SU-DHL-6 (cell line): Measurements from ENCODE around the gene TH.

ENCODE experiments used
- H2AFZ ChIP-seq: fragments of 200-600 bp; sonication (generic); 2 replicates; pipeline ENCODE4 v1.6.1; 2014; ENCODE audit warnings: low read depth, mild to moderate bottlenecking, moderate library complexity, mixed read lengths, antibody characterized with exemption, low read length; ENCODE audit not compliant: severe bottlenecking
- H3F3A ChIP-seq: fragments of 200-600 bp; shearing (Covaris generic); 2 replicates; pipeline ENCODE4 v1.6.0; 2016; ENCODE audit warnings: antibody characterized with exemption, mild to moderate bottlenecking; ENCODE audit not compliant: insufficient read depth
- H3K27ac ChIP-seq: fragments of 200-600 bp; sonication (generic); 2 replicates; pipeline ENCODE4 v1.5.1; 2016; ENCODE audit warnings: low read depth, mild to moderate bottlenecking, low read length, moderate library complexity, mixed read lengths
- H3K27me3 ChIP-seq: fragments of 200-600 bp; sonication (generic), shearing (Covaris generic); 2 replicates; pipeline ENCODE4 v1.6.0; 2014; ENCODE audit warnings: mild to moderate bottlenecking, low read length
- H3K36me3 ChIP-seq: fragments of 200-600 bp; sonication (generic); 2 replicates; pipeline ENCODE4 v1.6.1; 2014; ENCODE audit warnings: mild to moderate bottlenecking, low read length, mixed read lengths
- H3K4me2 ChIP-seq: fragments of 300-600, 200-600 bp; shearing (Covaris generic), sonication (generic); 2 replicates; pipeline ENCODE4 v1.6.0; 2014; ENCODE audit warnings: low read length, low read depth, mild to moderate bottlenecking; ENCODE audit not compliant: poor library complexity, severe bottlenecking
- H3K4me3 ChIP-seq: fragments of 200-600 bp; sonication (generic); 2 replicates; pipeline ENCODE4 v1.5.1; 2014; ENCODE audit warnings: antibody characterized with exemption, low read length, mild to moderate bottlenecking, mixed read lengths; ENCODE audit not compliant: insufficient read depth, poor library complexity, severe bottlenecking
- H3K79me2 ChIP-seq: fragments of 200-600 bp; sonication (generic); 2 replicates; pipeline ENCODE4 v1.6.1; 2014; ENCODE audit warnings: mild to moderate bottlenecking, low read length, moderate library complexity; ENCODE audit not compliant: insufficient read depth
- H3K9ac ChIP-seq: fragments of 200-600 bp; sonication (generic); 2 replicates; pipeline ENCODE4 v1.7.0; 2014; ENCODE audit warnings: mild to moderate bottlenecking, low read length
- H3K9me2 ChIP-seq: fragments of 200-600 bp; sonication (generic); replicated peaks from 2 replicates; pipeline ENCODE4 v1.6.1; 2014; ENCODE audit warnings: low read length; ENCODE audit not compliant: insufficient read depth
- H3K9me3 ChIP-seq: fragments of 200-600 bp; sonication (generic); 2 replicates; pipeline ENCODE4 v1.6.1; 2014; ENCODE audit warnings: low read length, mixed read lengths; ENCODE audit not compliant: insufficient read depth
- H4K20me1 ChIP-seq: fragments of 200-600 bp; sonication (generic); 2 replicates; pipeline ENCODE4 v1.6.1; 2014; ENCODE audit warnings: low read depth, mild to moderate bottlenecking, antibody characterized with exemption, low read length, moderate library complexity, mixed read lengths
- EZH2phosphoT487 ChIP-seq: fragments of 200-600 bp; sonication (generic), shearing (Covaris generic); conservative IDR thresholded peaks from 2 replicates; pipeline ENCODE4 v1.6.1; 2018; ENCODE audit warnings: mild to moderate bottlenecking, antibody characterized with exemption, low read length, moderate library complexity, mixed read lengths
- TF ChIP-seq, protein P1 (sequence below): fragments of 200-600 bp; sonication (generic); IDR thresholded peaks from one replicate; pipeline ENCODE4 v1.5.1; 2017; ENCODE audit warnings: antibody characterized with exemption, mild to moderate bottlenecking, low read length, moderate library complexity; ENCODE audit not compliant: insufficient read depth, poor library complexity, severe bottlenecking

The TH gene

DNA sequence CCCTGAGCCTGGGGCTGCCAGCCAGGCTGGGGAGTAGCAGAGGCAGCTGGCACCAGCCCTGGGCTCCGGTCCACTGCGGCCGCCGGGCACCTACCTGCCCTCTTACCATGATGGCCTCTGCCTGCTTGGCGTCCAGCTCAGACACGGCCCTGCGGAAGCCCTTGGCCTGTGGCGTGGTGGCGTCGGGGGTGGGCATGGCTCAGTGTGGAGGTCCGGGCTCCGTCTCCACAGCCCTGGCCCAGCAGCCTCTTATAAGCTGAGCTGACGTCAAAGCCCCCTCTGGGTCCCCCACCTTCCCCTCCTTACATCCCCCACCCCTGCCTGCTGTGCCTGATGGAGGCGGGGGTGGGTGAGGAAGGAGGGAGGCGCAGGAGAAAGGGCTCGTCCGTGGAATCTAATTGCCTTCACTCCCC is at the start of gene TH:
Gene TH, minus strand, starts transcription at position 225 of the 413 bp plus-strand sequence. Its CDS starts 29 bp downstream, at position 196.
- Histone ChIP-seq H3K27me3 (no peaks in the 10 kb centered on the region), H3K9me2 (no peaks in the 10 kb centered on the region), H3K27ac (no peak within 1 kb of the TSS), H3K9ac (no peak within 1 kb of the TSS), H4K20me1 (no peaks in the 10 kb centered on the region), H3K9me3 (no peaks in the 10 kb centered on the region), H3K4me3 (no peak within 1 kb of the TSS), H3K79me2 (no peaks in the 10 kb centered on the region), H3K4me2 (no peak within 1 kb of the TSS), H2AFZ (no peak within 1 kb of the TSS), H3F3A (no peaks in the 10 kb centered on the region), H3K36me3 (no peaks in the 10 kb centered on the region)
- TF ChIP-seq, protein P1, sequence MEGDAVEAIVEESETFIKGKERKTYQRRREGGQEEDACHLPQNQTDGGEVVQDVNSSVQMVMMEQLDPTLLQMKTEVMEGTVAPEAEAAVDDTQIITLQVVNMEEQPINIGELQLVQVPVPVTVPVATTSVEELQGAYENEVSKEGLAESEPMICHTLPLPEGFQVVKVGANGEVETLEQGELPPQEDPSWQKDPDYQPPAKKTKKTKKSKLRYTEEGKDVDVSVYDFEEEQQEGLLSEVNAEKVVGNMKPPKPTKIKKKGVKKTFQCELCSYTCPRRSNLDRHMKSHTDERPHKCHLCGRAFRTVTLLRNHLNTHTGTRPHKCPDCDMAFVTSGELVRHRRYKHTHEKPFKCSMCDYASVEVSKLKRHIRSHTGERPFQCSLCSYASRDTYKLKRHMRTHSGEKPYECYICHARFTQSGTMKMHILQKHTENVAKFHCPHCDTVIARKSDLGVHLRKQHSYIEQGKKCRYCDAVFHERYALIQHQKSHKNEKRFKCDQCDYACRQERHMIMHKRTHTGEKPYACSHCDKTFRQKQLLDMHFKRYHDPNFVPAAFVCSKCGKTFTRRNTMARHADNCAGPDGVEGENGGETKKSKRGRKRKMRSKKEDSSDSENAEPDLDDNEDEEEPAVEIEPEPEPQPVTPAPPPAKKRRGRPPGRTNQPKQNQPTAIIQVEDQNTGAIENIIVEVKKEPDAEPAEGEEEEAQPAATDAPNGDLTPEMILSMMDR: no peak
- no peak for TF ChIP-seq EZH2phosphoT487

DNA sequence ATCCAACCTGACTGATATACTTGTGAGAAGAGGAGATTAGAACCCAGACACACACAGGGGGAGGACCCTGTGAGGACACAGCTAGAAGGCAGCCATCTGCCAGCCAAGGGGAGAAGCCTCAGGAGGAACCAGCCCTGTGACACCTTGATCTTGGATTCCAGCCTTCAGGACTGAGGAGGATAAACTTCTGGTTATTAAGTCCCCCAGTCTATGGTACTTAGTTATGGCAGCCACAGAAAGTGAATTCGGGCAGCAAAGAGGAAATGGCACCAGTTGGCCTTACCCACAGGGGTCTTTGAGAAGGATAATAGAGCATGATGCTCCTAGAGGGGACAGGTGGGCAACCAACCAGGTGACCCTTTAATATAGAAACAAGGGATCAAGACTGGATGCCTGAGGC is 49.4 kb upstream of the TH start:
- H3K9ac ChIP-seq: no peak overlapping the region
- H3K36me3 ChIP-seq: no peaks in the 10 kb centered on the region
- no peak overlapping the region for H2AFZ ChIP-seq
- H3K9me2 ChIP-seq: no peaks in the 10 kb centered on the region
- TF ChIP-seq, protein P1: no peak
- no peak for TF ChIP-seq EZH2phosphoT487
- no peaks in the 10 kb centered on the region for H4K20me1 ChIP-seq
- no peak overlapping the region for H3K4me2 ChIP-seq
- no peak overlapping the region for H3K27ac ChIP-seq
- no peaks in the 10 kb centered on the region for H3F3A ChIP-seq
- H3K79me2 ChIP-seq: no peaks in the 10 kb centered on the region
- no peaks in the 10 kb centered on the region for H3K9me3 ChIP-seq
- no peak overlapping the region for H3K4me3 ChIP-seq
- H3K27me3 ChIP-seq: no peaks in the 10 kb centered on the region

DNA sequence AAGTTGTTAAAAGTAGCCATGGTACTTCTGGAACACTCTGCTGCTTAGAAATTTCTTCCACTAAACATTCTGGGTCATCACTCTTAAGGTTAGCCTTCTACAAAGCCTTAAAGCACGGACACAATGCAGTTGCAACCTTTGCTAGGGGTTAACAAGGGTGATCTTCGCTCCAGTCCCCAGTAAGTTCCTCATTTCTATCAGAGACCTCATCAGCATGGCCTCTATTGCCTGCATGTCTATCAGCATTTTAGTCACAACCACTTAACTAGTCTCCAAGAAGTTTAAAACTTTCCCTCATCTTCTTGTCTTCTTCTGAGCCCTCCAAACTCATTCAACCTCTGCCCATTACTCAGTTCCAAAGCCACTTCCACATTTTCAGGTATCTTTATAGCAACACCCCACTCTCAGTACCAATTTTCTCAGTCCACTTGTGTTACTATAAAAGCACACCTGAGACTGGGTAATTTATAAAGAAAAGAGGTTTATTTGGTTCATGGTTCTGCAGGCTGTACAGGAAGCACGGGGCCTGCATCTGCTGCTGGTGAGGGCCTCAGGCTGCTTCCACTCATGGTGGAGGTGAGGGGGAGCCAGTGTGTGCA is 48.7 kb upstream of the TH start:
- Histone ChIP-seq H3K9me3 (no peaks in the 10 kb centered on the region), H2AFZ (no peak overlapping the region), H3K79me2 (no peaks in the 10 kb centered on the region), H3K9ac (no peak overlapping the region), H3K9me2 (no peaks in the 10 kb centered on the region), H3K36me3 (no peaks in the 10 kb centered on the region), H3F3A (no peaks in the 10 kb centered on the region), H3K4me2 (no peak overlapping the region), H3K27ac (no peak overlapping the region), H3K27me3 (no peaks in the 10 kb centered on the region), H4K20me1 (no peaks in the 10 kb centered on the region), H3K4me3 (no peak overlapping the region)
- TF ChIP-seq, protein P1: no peak
- TF ChIP-seq EZH2phosphoT487: no peak
